HUDEP-2 (cell line): ENCODE data around the gene GC.
A peak's percentile ranks its signal among the peaks of the same experiment; 100 is the strongest.
"Not testable (repeated sequence)": the region's sequence is repeated elsewhere in the genome, so short reads cannot be mapped to it uniquely, and the experiment has no call there.

Experiments used
- DNase-seq, 76 experiments: peaks; one replicate each; lab custom pipeline; 2025; ENCODE audit not compliant: unreplicated experiment in 76 of 76; lab: John Stamatoyannopoulos, UW

Gene GC, protein sequence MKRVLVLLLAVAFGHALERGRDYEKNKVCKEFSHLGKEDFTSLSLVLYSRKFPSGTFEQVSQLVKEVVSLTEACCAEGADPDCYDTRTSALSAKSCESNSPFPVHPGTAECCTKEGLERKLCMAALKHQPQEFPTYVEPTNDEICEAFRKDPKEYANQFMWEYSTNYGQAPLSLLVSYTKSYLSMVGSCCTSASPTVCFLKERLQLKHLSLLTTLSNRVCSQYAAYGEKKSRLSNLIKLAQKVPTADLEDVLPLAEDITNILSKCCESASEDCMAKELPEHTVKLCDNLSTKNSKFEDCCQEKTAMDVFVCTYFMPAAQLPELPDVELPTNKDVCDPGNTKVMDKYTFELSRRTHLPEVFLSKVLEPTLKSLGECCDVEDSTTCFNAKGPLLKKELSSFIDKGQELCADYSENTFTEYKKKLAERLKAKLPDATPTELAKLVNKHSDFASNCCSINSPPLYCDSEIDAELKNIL

DNA sequence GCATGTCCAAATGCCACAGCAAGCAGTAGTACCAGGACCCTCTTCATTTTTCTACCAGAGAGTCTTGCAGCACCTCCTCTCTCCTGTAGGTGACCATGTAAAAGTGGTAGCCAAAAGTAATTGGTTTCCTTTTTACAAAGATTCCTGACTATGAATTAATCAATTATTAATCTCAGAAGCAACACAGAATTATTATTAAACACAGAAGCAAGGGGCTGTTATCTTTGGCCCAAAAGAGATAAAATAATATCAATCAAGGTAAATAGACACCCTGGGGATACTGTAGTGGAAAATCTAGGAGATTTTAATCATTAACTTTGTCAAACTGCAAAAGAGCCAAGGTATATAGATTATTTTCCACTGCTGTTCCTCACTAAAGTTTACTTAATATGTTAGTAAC lies at the start of gene GC:
Gene GC (minus strand): TSS at position 108 of the 400 bp plus-strand sequence. CDS start 61 bp downstream, at position 47.
- DNase-seq: no peak

DNA sequence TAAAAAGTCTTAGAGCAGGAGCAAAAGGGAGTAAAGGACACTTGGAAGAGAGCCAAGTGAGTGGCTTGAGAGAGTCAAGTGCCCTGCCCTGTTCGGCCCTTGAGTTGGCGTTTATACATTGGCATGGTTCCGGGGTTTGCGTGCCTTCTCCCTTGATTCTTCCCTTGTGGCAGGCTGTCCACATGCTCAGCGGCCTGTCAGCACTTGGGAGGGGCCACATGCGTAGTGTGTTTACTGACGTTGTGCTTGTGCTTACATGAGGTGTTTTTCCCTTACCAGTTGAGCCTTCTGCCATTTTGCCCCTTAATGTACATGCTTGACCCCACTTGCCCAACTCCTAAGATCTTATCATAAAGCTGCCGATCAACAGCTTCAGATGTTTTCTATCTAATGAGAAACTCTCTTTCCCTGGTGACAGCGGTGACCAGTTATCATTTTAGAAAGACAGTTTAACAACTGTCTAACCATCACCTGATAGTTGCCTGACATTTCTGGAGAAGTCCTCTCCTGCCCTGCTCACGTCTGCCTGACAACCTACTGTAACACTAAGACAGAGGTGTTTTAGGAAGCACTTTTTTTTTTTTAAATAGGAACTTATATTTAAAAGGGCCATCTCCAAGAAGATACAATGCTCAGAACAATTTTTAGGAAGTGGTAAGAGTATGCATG lies 49.5 kb upstream of the GC start:
- DNase-seq: peak in 1 of 76 experiments; percentile 2

DNA sequence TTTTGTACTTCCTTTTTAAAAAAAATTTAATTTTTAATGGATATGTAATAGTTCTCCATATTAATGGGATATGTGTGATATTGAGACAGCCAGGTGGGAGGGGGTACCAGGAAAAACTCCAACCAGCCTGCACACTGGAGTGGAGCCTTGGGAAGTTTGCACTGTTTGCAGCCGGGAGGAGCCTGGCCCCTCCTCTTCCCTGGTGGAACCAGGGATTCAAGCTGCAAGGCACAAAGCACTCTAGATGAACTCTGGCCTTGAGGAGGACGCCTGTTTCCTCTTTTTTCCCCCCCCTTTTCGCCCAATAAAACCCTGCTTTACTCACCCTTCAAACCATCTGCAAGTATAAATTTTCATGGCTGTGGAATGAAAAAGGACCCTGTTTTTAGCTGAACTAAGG lies 48.2 kb upstream of the GC start:
- DNase-seq: no peak

DNA sequence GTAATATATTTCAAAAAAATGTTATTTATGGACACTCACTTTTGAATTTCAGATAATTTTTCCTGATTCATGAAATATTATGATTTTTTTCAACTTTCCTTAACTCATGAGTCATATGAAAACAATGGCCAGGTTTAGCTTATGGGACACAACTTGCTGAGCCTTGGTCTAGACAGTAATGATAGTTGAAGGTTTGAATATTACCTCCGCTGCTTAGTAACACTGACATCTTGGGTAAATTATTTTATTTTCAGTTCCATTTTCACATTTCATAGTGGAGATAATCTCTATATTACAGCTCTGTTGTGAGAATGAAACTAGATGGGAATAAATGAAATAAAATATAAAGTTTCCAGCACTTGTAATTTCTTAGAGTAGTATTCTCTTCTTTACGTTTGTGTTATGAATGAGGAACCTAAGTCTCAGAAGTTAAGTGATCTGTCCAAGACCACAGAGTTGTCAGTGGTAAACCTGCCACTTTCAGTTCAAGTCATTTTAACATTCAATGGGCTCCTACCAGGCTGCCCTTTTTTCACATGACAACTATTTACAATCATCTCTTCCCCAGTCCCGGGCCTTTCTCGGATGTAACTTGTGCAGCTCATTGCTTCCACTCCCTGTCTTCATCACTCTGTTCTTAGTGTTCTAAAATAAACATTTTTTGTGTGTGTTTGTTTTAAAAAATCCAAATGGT lies 46.8 kb upstream of the GC start:
- DNase-seq: no peak

DNA sequence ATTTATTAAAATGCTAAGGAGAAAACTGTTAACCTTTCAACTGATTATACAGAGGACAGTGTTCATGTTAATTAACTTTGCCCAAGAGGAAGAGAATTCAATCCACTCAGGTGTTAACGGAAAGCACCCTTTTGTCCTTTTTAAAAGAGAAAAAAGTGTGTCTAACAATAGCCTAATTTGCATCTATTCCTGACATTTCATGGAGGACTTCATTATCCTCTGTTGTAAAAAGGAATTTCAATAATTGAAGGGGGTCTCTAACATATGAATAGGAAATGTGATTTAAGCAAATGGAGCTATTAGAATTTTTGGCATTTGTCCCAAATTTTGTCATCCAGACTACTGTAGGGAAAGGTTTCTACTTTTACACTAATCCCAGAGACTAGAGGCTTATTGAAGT lies 44.6 kb upstream of the GC start:
- DNase-seq: no peak

DNA sequence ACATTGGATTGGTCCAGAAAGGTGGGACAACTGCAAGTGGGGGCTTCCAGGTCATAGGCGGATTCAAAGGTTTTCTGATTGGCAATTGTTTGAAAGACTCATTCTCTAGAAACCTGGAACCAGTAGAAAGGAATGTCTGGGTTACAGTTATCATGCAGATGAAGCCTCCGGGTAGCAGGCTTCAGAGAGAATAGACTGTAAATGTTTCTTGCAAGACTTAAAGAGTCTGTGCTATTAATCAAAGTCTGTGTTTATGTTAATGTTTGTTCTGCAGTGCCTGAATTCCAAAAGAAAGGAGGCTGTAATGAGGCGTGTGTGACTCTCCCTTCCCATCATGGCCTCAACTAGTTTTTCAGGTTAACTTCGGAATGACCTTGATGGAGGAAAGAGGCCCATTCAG lies 43.9 kb upstream of the GC start:
- DNase-seq: no peak

DNA sequence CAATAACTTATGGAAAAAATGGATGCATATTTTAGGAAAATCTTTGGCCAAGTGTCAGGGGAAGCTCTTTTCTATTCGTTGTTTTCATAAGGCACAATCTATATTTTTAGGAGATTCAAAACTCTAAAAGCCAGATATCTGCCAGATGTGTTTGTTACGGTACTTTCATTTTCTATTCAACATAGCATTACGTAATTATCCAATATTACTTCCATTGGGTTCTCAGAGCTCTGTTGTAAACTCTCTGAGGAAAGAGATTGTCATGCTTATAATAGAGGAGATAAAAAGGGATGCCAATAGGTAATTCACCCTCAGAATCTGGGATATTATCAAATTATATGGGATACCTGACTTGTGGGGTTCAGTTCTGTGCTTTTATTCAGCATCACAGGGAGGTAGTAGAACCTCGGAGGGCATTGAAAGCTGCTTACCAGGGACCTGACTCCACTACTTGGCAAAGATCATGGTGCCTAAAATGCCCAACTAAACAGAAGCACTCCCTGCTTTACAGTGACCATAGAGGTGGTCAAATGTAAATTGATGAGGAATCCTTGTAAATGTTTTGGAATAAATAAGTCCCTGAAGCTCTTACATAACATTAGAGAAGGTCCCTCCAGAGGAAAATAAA lies 32.9 kb upstream of the GC start:
- DNase-seq: no peak

DNA sequence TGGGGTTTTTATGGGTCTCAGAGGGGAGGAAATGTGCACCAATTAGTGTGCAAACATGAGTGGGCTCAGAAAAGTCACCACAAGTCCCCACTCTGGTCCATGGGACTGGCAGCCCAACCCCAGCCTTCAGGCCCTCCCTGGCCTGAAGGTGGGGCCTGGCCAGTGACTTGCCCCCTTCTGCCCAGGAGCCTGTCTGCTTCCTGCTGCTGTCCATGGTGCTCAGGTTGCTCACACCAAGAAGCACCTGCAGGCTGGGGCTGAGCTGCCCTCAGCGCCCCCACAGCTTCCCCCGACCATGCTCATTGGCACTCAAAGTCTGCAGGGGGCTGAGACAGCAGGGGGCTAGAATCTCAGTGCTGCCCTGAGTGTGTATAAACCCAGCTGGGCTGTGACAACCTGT lies 30.6 kb upstream of the GC start:
- no peak for DNase-seq

DNA sequence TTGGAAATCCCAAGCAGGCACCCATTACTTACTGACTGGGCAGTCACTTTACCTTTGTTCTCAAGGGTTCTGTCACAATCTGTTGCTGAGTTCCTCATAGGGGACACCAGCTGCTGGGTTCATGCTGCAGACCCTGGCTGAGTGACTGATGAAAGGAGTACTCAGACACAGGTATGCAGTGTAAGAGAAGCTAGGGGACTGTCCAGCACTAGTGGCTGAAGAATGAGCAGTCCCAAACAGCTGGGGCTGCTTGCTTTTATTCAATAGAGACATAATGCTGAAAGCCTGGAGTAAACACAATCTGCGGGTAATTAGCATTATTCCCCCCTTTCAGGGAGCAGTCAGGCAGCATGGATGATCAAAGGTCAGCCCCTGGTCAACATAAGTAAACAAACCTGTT lies 25.9 kb upstream of the GC start:
- not testable (repeated sequence) for DNase-seq

DNA sequence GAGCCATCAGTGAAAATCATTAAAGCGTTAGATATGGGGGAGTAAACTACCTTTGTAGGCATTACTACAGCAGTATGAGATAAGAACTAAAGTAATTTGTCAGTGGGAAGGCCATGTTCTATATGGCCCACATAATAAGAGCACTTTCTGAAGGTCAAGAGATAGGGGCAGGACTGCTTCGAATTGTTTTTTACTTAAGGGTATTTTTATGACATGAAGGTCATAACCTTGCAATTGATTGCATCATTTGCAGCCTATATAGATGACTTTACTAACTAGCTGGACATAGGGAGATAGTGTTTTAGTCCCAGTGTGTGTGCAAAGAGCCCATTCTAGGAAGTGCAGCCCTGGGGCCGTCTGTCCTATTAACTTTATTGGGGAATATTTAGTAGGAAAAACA lies 23.6 kb upstream of the GC start:
- no peak for DNase-seq

DNA sequence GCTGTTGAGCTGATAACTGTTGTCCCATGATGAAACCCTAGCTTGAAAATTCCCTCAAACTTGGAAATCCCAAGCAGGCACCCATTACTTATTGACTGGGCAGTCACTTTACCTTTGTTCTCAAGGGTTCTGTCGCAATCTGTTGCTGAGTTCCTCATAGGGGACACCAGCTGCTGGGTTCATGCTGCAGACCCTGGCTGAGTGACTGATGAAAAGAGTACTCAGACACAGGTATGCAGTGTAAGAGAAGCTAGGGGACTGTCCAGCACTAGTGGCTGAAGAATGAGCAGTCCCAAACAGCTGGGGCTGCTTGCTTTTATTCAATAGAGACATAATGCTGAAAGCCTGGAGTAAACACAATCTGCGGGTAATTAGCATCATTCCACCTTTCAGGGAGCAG lies 21.4 kb upstream of the GC start:
- not testable (repeated sequence) for DNase-seq

DNA sequence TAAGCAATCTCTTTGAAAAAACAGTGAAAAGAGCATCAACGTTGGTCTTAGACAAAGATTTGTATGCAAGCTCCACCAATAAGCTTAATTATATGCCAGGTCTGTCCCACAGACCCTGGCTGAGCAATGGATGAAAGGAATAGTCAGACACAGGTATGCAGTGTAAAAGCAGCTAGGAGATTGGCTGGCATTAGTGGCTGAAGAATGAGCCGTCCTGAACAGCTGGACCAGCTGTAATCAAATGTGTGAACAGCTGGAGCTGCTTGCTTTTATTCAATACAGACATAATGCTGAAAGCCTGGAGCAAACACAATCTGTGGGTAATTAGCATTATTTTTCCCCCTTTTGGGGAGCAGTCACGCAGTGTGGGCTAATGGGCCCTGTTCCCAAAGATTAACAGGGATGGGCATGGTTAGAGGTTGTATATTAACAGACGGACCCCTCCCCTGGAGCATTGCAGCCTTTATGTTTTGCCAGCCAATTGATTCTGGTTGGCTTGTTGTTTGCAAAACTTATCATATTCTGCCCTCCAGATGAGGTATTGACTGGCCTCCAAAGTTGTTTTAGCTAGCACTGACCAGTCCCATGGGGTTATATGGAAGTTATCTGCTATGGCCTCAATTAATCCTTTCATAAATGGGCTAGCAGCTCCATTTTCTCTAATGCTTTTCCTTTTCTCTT lies 20.3 kb upstream of the GC start:
- DNase-seq: not testable (repeated sequence)

DNA sequence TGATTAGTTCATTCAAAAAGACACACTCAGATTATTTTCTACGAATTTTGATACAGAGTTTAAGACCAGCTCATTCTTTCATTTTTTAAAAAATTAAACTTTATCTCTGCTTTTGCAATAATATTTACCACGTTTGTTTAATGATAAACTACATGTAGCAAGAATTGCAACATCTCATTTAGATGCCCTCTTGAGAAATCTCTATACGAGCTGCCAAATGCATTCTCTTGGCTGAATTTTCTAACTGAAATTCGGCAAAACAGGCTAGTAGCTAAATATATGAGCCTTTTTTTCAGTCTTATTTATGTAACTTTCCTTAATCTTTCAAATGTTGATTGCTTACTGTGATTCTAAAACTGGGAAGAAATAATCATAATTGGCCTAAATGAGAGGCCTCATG lies 2.1 kb upstream of the GC start:
- DNase-seq: no peak

DNA sequence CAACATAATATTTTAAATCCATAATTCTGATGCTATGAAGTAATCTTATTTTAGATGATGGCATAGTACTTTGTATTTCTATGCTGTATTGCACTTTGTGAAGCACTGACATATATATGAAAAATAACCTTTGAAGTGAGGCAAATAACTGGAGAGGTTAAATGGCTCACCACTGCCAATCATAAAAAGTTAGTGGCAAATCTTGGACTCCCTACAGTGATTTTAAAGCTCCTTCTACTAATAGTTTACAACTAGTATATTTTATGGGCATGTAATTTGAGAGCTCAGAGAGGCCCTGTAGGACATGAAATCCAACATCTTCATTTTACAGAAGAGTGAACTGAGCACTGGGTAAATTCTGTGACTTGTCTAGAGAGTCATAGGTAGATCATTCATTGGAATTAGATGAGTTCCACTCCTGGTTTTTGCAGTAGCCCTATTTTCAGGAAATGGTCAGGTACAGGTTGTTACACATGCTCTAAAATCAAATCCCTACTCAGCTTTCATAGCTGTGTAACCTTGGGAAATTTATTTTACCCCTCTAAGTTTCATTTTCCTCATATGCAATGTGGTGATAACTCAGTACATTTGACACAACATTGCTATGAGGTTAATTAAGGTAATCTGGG lies 804 bp upstream of the GC start:
- DNase-seq: no peak

DNA sequence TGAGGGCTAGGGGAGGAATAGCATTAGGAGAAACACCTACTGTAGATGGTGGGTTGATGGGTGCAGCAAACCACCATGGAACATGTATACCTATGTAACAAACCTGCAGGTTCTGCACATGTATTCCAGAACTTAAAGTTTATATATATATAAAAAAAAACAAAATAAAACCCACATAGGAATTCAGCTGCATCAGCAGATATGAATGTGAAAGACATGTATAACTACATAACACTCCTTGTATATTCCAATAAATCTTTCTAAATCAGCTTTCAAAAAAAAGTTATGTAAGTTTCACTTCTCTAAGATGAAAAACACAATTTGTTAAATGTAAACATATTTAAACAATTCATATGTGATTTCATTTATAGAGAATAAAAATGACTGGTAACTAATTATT lies 6.0 kb downstream of the GC start:
- no peak for DNase-seq

DNA sequence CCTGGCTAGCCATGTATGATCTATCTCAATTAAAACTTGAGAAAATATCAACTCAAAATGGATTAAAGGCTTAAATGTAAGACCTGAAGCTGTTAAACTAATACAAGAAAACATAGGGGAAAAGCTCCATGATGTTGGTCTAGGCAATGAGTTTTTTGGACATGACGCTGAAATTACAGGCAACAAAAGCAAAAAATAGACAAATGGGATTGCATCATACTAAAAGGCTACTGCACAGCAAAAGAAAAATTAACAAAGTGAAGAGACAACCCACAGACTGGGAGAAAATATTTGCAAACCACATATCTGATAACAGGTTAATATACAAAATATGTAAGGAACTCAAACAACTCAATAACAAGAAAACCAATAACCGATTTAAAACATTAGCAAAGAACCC lies 8.4 kb downstream of the GC start:
- no peak for DNase-seq

DNA sequence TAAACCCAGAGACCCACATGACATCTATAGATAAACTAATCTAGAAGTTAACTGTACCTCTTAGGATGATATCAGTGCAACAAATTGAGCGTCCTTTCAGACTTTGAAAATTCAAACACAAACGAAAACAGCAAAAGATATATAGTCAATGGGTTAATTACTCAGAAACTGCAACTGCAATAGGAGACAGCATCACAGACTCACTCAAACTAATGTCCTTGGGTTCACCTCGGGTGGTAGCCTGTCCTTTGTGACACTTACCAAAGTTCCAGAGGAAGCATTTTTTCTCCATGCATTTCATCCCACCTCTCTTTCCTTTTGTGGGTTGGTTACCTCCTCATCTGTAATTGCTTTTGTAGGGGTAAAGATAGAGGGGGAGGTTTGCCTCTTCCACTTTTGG lies 9.7 kb downstream of the GC start:
- DNase-seq: no peak

DNA sequence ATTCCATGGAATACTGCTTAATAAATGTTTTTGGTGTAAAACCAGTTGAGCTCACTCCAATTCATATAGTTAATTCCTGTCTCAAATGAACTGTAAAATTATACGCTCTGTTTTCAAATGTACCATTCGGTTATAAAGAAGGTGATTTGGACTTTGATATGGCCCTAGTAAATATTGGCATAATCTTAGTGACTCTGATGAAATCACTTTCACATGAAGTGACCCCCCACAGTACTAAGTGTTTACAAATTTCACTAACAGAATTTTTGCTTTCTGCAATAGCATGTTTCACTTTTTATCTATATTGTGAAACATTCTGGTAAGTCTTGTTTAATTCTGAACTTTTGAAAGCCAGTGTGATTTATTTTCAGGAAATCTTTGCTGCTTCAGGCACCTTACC lies 10.9 kb downstream of the GC start:
- no peak for DNase-seq

DNA sequence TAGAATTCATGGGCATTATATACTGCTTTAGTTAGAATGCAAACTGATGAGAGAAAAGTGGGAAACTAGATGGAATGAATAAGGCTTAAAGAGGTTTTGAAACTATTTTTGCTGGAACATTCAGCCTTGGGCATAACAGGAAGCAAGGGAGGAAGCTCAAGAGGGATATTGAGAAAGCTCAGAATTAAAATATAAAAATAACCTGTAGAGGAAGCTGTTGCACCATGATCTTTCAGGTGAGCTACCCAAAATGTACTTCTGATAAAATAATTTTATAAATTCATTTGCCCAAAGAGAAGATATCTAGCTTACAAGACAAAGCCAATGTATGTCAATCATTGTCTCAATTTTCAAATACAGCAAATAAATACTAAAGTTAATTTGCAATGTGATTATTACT lies 11.3 kb downstream of the GC start:
- no peak for DNase-seq

DNA sequence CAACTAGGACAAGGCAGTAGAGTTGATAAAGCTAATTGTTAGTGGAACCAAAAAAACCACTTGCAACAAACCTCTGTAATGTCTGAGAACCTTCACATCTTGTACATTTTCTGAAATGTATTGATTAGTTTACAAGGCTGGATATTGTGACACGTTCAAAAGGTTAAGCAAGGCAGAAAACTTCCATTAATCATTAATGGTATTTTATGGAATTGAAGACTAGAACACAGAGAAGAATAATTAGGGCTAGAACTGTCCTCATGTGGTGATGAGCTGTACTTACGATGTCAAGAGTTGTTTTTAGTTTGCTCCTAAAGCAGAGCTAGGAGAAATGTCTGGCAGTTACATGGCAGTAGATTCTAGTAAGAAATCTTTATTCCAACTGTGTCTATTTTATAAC lies 12.3 kb downstream of the GC start:
- no peak for DNase-seq
